Neuronal stem cell (in vitro differentiated cells): ENCODE measurements around the gene SYT7.

Experiments used
- DNase-seq: peaks from one replicate; pipeline ENCODE4 v3.0.0-alpha.2; 2013; ENCODE audit warnings: low spot score
- H2AFZ ChIP-seq: one replicate; pipeline ENCODE4 v1.6.1; 2013; ENCODE audit warnings: mild to moderate bottlenecking, low read length, inconsistent platforms
- H2AK5ac ChIP-seq: 2 replicates; pipeline ENCODE4 v1.6.1; 2013; ENCODE audit warnings: low read depth, mild to moderate bottlenecking, inconsistent platforms, low read length, moderate library complexity, mixed read lengths
- H2BK120ac ChIP-seq: 2 replicates; pipeline ENCODE4 v1.6.1; 2013; ENCODE audit warnings: low read depth, mild to moderate bottlenecking, inconsistent platforms, low read length, moderate library complexity, mixed read lengths
- H2BK12ac ChIP-seq: one replicate; pipeline ENCODE4 v1.6.1; 2013; ENCODE audit warnings: low read length, inconsistent platforms
- H2BK15ac ChIP-seq: 2 replicates; pipeline ENCODE4 v1.6.1; 2013; ENCODE audit warnings: mild to moderate bottlenecking, low read length, inconsistent platforms, mixed read lengths
- H2BK5ac ChIP-seq: one replicate; pipeline ENCODE4 v1.6.1; 2013; ENCODE audit warnings: inconsistent platforms, mild to moderate bottlenecking, low read length, moderate library complexity
- H3K14ac ChIP-seq: one replicate; pipeline ENCODE4 v1.6.1; 2013; ENCODE audit warnings: low read length, inconsistent platforms
- H3K18ac ChIP-seq: 2 replicates; pipeline ENCODE4 v1.6.1; 2013; ENCODE audit warnings: low read length, inconsistent platforms
- H3K23ac ChIP-seq: 2 replicates; pipeline ENCODE4 v1.6.1; 2013; ENCODE audit warnings: low read depth, mild to moderate bottlenecking, mixed read lengths, low read length, inconsistent platforms; ENCODE audit not compliant: poor library complexity
- H3K27ac ChIP-seq: replicated peaks from 3 replicates; pipeline ENCODE4 v1.5.1; 2013; ENCODE audit warnings: low read length, inconsistent platforms
- H3K27me3 ChIP-seq, 3 experiments: 2 replicates each; pipeline ENCODE4 v1.6.1; 2013; ENCODE audit warnings: low read length in 3 of 3, mild to moderate bottlenecking in 2 of 3, inconsistent platforms in 1 of 3, low read depth in 1 of 3, mixed read lengths in 1 of 3, moderate library complexity in 1 of 3; ENCODE audit not compliant: control insufficient read depth in 3 of 3, insufficient read depth in 3 of 3
- H3K36me3 ChIP-seq, 2 donors: replicated peaks in 1 of 2; 2 replicates each; pipeline ENCODE4 v1.6.1; 2013; ENCODE audit warnings: low read length in 2 of 2; ENCODE audit not compliant: control insufficient read depth in 2 of 2, insufficient read depth in 2 of 2
- H3K4ac ChIP-seq: 2 replicates; pipeline ENCODE4 v1.6.1; 2013; ENCODE audit warnings: inconsistent platforms, mild to moderate bottlenecking, low read length, moderate library complexity
- H3K4me1 ChIP-seq, 2 donors: 1 replicate in 1 of 2; 2 replicates in 1 of 2; pipeline ENCODE4 v1.6.1; 2013; ENCODE audit warnings: low read length in 2 of 2, low read depth in 1 of 2; ENCODE audit not compliant: control insufficient read depth in 2 of 2, insufficient read depth in 1 of 2
- H3K4me2 ChIP-seq: one replicate; pipeline ENCODE4 v1.6.1; 2013; ENCODE audit warnings: mild to moderate bottlenecking, low read length, inconsistent platforms; ENCODE audit not compliant: insufficient read depth, poor library complexity, severe bottlenecking
- H3K4me3 ChIP-seq, 2 donors: 2 replicates each; pipeline ENCODE4 v1.5.1; 2013; ENCODE audit warnings: low read length in 2 of 2, mild to moderate bottlenecking in 2 of 2, inconsistent platforms in 1 of 2, moderate library complexity in 1 of 2
- H3K79me1 ChIP-seq: one replicate; pipeline ENCODE4 v1.6.1; 2013; ENCODE audit warnings: low read depth, mild to moderate bottlenecking, inconsistent platforms, low read length, moderate library complexity
- H3K9ac ChIP-seq: one replicate; pipeline ENCODE4 v1.6.1; 2013; ENCODE audit warnings: mild to moderate bottlenecking, low read depth, low read length, inconsistent platforms; ENCODE audit not compliant: poor library complexity
- H3K9me3 ChIP-seq, 2 donors: replicated peaks in 1 of 2; 2 replicates each; pipeline versions ENCODE3 to v1.6.1; 2013; ENCODE audit warnings: low read length in 2 of 2, mild to moderate bottlenecking in 2 of 2, inconsistent platforms in 1 of 2, low read depth in 1 of 2, mixed read lengths in 1 of 2, moderate library complexity in 1 of 2; ENCODE audit not compliant: control insufficient read depth in 2 of 2, insufficient read depth in 1 of 2
- H4K8ac ChIP-seq: one replicate; pipeline ENCODE4 v1.6.1; 2013; ENCODE audit warnings: low read depth, mild to moderate bottlenecking, inconsistent platforms, low read length, moderate library complexity
- H4K91ac ChIP-seq: one replicate; pipeline ENCODE4 v1.6.1; 2013; ENCODE audit warnings: low read length, low read depth, mild to moderate bottlenecking, inconsistent platforms; ENCODE audit not compliant: poor library complexity
- WGBS, 2 donors: extraction: QIAGEN DNeasy Blood & Tissue Kit; methylation state at CpG; one replicate each; pipeline ENCODE4 v1.1.7; 2013; ENCODE audit warnings: missing lambda C conversion rate in 2 of 2, mixed read lengths in 1 of 2; ENCODE audit not compliant: insufficient read length in 2 of 2, insufficient replicate concordance in 1 of 2; ENCODE audit errors: extremely low coverage in 2 of 2; 5-methylcytosine and 5-hydroxymethylcytosine counted together

SYT7 gene

GRCh38 chr11:61555978-61556377 lies 24.9 kb downstream of the SYT7 start:
- H3K4me2 ChIP-seq = peak overlapping the region; percentile 75
- no CpG with 5 or more reads among the region's 10 CpGs for WGBS, 2 donors
- H3K27ac ChIP-seq = no peak overlapping the region
- H2BK120ac ChIP-seq = no peak overlapping the region
- H3K4me3 ChIP-seq = peak overlapping the region in 1 of 2 donors; percentile 68
- H2BK5ac ChIP-seq = peak overlapping the region; percentile 72
- no peak overlapping the region for H3K4ac ChIP-seq
- H4K8ac ChIP-seq = no peak overlapping the region
- peak overlapping the region; percentile 68 for H3K9ac ChIP-seq
- peak overlapping the region; percentile 93 for H3K18ac ChIP-seq
- peak overlapping the region; percentile 61 for H3K14ac ChIP-seq
- H3K36me3 ChIP-seq = no peaks in the 10 kb centered on the region
- no peak for DNase-seq
- H2AFZ ChIP-seq = no peak overlapping the region
- H3K27me3 ChIP-seq = peaks cover 0 to 75% (median 19%) of the 10 kb centered on the region in 3 experiments
- H3K79me1 ChIP-seq = no peaks in the 10 kb centered on the region
- no peak overlapping the region for H2BK12ac ChIP-seq
- peak overlapping the region; percentile 44 for H3K23ac ChIP-seq
- peak overlapping the region; percentile 90 for H2BK15ac ChIP-seq
- H3K4me1 ChIP-seq = peaks cover 6 to 18% of the 10 kb centered on the region in 2 donors
- no peaks in the 10 kb centered on the region for H3K9me3 ChIP-seq
- no peak overlapping the region for H4K91ac ChIP-seq
- H2AK5ac ChIP-seq = peak overlapping the region; percentile 92

DNA sequence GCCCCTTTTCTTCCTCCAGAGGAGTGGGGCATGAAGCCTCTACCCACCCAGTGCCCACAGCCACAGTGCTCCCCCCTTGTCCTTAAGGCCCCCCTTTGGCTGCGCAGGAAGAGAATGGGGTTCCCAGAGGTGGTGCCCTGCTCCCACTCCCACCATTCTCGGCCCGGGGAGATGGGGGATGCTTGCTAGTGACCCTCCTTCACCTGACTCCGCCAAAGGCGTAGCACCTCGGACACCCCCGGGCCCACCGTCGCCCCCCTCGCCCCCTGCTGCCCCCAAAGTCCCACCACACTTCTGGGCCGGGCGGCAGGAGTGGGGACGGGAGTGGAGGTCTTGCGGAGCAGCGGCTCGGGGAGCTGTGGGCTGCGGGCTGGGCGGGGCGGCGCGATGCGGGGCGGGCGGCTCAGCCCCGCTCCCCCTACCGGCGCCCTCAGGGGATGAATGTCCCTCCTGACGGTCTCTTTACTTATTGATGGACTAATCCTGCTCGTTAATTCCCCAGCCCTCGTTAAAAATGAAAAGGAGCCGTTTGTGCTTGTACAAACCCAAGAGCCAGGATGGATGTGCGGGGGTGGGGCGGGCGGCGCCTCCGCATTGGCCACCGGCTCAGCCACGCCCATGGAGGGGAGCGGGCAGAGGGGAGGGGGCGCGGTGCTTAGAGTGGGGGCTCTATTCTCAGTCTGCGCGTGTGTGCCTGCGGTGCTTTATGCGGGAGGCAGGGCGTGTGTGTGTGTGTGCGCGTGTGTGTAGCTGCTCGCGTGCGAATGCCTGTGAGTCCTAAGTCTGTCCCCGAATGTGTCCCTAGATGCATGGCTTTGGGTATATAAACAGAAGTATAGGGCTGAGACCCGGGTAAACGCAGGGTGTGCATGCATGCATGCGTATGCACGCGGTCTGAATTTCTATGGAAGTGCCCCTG lies 25.6 kb downstream of the SYT7 start:
- Histone ChIP-seq H4K8ac (no peak overlapping the region), H3K14ac (peak overlapping the region; percentile 61), H2AFZ (peak overlapping the region; percentile 38), H3K27me3 (peaks cover 0 to 69% (median 19%) of the 10 kb centered on the region in 3 experiments), H3K9me3 (no peaks in the 10 kb centered on the region), H4K91ac (no peak overlapping the region), H2AK5ac (peak overlapping the region; percentile 92), H3K9ac (peak overlapping the region; percentile 68), H3K4me1 (peaks cover 6 to 18% of the 10 kb centered on the region in 2 donors), H3K4me3 (peak overlapping the region in 1 of 2 donors; percentile 69), H3K79me1 (no peaks in the 10 kb centered on the region), H3K18ac (peak overlapping the region; percentile 93), H2BK15ac (peak overlapping the region; percentile 99), H3K36me3 (no peaks in the 10 kb centered on the region), H3K27ac (no peak overlapping the region), H3K4me2 (peak overlapping the region; percentile 75), H3K4ac (no peak overlapping the region), H2BK120ac (no peak overlapping the region), H3K23ac (peak overlapping the region; percentile 75), H2BK5ac (peak overlapping the region; percentile 72), H2BK12ac (peak overlapping the region; percentile 91)
- WGBS, 2 donors = no CpG with 5 or more reads among the region's 57 CpGs
- DNase-seq = peak; percentile 83

GRCh38 chr11:61554172-61554988 lies 26.5 kb downstream of the SYT7 start:
- peak overlapping the region; percentile 24 for H2BK12ac ChIP-seq
- H3K9me3 ChIP-seq = no peaks in the 10 kb centered on the region
- H2BK15ac ChIP-seq = peak overlapping the region; percentile 99
- peaks cover 6 to 19% of the 10 kb centered on the region in 2 donors for H3K4me1 ChIP-seq
- peak overlapping the region; percentile 93 for H3K18ac ChIP-seq
- no peak overlapping the region for H4K8ac ChIP-seq
- H2BK120ac ChIP-seq = no peak overlapping the region
- H3K23ac ChIP-seq = peak overlapping the region; percentile 75
- no peak overlapping the region for H3K4ac ChIP-seq
- H4K91ac ChIP-seq = peak overlapping the region; percentile 53
- no peak for DNase-seq
- no peaks in the 10 kb centered on the region for H3K36me3 ChIP-seq
- no peak overlapping the region for H3K27ac ChIP-seq
- no peak overlapping the region for H2AFZ ChIP-seq
- no CpG with 5 or more reads among the region's 13 CpGs for WGBS, 2 donors
- H3K4me2 ChIP-seq = no peak overlapping the region
- H3K4me3 ChIP-seq = peak overlapping the region in 1 of 2 donors; percentile 66
- H2BK5ac ChIP-seq = peak overlapping the region; percentile 72
- peak overlapping the region; percentile 66 for H2AK5ac ChIP-seq
- H3K27me3 ChIP-seq = peaks cover 0 to 66% (median 19%) of the 10 kb centered on the region in 3 experiments
- H3K9ac ChIP-seq = peak overlapping the region; percentile 53
- H3K79me1 ChIP-seq = no peaks in the 10 kb centered on the region
- peak overlapping the region; percentile 59 for H3K14ac ChIP-seq
